Endodermal cell (in vitro differentiated cells): ENCODE measurements around the gene CACTIN. TPM values are rescaled to one million over a fixed set of nuclear protein-coding genes. Genes with fewer than 3 reads are reported as not detected.

Source experiments
- DNase-seq: peaks from one replicate; pipeline ENCODE4 v3.0.0-alpha.2; 2017
- H3K27ac ChIP-seq: 2 replicates; pipeline ENCODE4 v1.5.1; 2013; ENCODE audit warnings: mild to moderate bottlenecking, low read depth, low read length, moderate library complexity
- H3K27me3 ChIP-seq: 2 replicates; pipeline ENCODE4 v1.6.1; 2013; ENCODE audit warnings: mild to moderate bottlenecking, low read length, moderate library complexity; ENCODE audit not compliant: insufficient read depth, control insufficient read depth, poor library complexity, severe bottlenecking
- H3K36me3 ChIP-seq: 2 replicates; pipeline ENCODE4 v1.7.0; 2013; ENCODE audit warnings: mild to moderate bottlenecking, low read length, moderate library complexity; ENCODE audit not compliant: control insufficient read depth, insufficient read depth
- H3K4me1 ChIP-seq: one replicate; pipeline ENCODE4 v1.7.0; 2013; ENCODE audit warnings: low read length; ENCODE audit not compliant: control insufficient read depth, insufficient read depth
- H3K4me3 ChIP-seq: 2 replicates; pipeline ENCODE4 v1.5.1; 2013; ENCODE audit warnings: mild to moderate bottlenecking, low read length, moderate library complexity
- H3K9ac ChIP-seq: 2 replicates; pipeline ENCODE4 v1.6.1; 2013; ENCODE audit warnings: mild to moderate bottlenecking, low read length, moderate library complexity; ENCODE audit not compliant: poor library complexity, severe bottlenecking; ENCODE audit errors: extremely low read depth
- H3K9me3 ChIP-seq: 2 replicates; pipeline ENCODE4 v1.6.1; 2013; ENCODE audit warnings: mild to moderate bottlenecking, low read length, moderate library complexity; ENCODE audit not compliant: control insufficient read depth
- H3K27ac Mint-ChIP-seq: 2 replicates; pipeline ENCODE4 v1.8.0; 2020; ENCODE audit warnings: mixed read lengths
- H3K27me3 Mint-ChIP-seq: 2 replicates; pipeline ENCODE4 v1.8.0; 2021; ENCODE audit warnings: mild to moderate bottlenecking, mixed read lengths; ENCODE audit not compliant: insufficient read depth
- H3K36me3 Mint-ChIP-seq: 2 replicates; pipeline ENCODE4 v1.8.0; 2020; ENCODE audit warnings: low read depth, mixed read lengths
- H3K4me1 Mint-ChIP-seq: 2 replicates; pipeline ENCODE4 v1.8.0; 2020; ENCODE audit warnings: mixed read lengths
- H3K4me3 Mint-ChIP-seq: 2 replicates; pipeline ENCODE4 v1.8.0; 2020; ENCODE audit warnings: mild to moderate bottlenecking, moderate library complexity, mixed read lengths
- H3K9me3 Mint-ChIP-seq: 2 replicates; pipeline ENCODE4 v1.8.0; 2020; ENCODE audit warnings: mild to moderate bottlenecking, mixed read lengths
- WGBS, 2 experiments: methylation state at CpG; one replicate each; pipeline versions ENCODE4 v1.1.5 to v1.1.7; 2013; ENCODE audit warnings: missing lambda C conversion rate in 2 of 2, mixed read lengths in 1 of 2; ENCODE audit not compliant: insufficient coverage in 1 of 2, insufficient read length in 1 of 2; 5-methylcytosine and 5-hydroxymethylcytosine counted together
- total RNA-seq, 2 donors: library from RNA; stranded (reverse); fragmentation: NEBNext Ultra II Directional in 1 of 2; extraction: Animal tissue kit (Norgen Biotek cat#: 25700) in 1 of 2; gene quantifications; 2 replicates in 1 of 2; 3 replicates in 1 of 2; pipeline ENCODE4 v1.2.1, GENCODE V29; 2021
- TF ChIP-seq, protein P1 (sequence below): fragments of 200-600 bp; sonication (generic); conservative IDR thresholded peaks from 2 replicates; pipeline ENCODE4 v1.5.0; 2021; ENCODE audit warnings: antibody characterized with exemption, mild to moderate bottlenecking

CACTIN gene
- total RNA-seq, 2 donors from 2014 or later: 31.5 to 33.5 TPM

DNA sequence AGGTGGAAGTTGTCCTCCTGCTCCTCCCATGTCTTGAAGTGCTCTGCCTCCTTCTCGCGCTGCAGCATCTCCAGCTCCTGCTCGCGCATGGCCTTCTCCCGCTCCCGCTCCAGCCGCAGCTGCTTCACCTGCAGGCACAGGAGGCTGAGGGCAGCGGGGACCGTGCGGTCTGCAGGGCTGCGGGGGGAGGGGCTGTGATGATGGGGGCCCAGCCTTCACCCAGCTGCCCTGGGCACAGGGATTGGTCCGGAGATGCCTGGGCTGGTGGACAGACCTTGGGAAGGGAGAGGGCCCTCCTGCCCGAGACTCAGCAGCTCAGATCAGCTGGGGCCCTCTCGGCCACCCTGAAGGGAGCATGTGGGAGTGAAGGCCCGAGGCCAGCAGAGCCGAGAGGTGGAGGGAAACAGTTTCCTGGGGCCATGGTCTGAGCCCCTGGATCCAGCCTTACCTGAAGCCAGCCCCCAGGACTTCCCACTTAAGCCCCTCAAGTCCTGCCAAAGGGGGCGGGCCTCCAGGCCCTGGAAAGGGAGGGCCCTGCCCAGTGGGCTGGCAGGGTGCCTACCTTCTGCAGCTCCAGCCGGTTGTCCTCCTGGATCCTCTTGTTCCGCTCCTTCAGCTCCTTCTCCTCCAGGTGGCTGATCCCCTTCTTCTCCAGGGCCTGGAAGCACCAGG lies 6.3 kb downstream of the CACTIN start:
- H3K9me3 ChIP-seq: no peaks in the 10 kb centered on the region
- 91 to 96% methylated on average over 10 to 19 of the region's 19 CpGs for WGBS, 2 experiments

DNA sequence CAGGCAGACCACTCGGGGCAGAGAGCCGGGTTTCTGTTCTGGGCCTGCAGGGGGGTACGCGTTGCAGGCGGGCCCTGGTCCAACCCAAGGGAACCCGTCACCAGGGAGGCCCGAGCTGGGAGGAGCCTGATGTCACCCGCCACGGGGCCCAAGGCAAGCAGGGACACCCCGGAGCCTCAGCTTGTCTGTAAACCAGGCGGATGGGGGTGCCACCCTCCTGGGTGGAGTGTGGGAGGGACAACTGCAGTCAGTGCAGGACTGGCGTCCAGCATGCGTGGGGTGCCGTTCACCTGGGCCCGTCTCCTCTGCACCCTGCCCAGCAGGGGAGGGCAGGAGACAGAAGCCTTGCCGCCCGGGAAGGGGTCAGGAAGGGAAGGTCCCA lies 7.0 kb downstream of the CACTIN start:
- TF ChIP-seq, protein P1, sequence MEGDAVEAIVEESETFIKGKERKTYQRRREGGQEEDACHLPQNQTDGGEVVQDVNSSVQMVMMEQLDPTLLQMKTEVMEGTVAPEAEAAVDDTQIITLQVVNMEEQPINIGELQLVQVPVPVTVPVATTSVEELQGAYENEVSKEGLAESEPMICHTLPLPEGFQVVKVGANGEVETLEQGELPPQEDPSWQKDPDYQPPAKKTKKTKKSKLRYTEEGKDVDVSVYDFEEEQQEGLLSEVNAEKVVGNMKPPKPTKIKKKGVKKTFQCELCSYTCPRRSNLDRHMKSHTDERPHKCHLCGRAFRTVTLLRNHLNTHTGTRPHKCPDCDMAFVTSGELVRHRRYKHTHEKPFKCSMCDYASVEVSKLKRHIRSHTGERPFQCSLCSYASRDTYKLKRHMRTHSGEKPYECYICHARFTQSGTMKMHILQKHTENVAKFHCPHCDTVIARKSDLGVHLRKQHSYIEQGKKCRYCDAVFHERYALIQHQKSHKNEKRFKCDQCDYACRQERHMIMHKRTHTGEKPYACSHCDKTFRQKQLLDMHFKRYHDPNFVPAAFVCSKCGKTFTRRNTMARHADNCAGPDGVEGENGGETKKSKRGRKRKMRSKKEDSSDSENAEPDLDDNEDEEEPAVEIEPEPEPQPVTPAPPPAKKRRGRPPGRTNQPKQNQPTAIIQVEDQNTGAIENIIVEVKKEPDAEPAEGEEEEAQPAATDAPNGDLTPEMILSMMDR: no peak
- DNase-seq: no peak
- Histone ChIP-seq H3K9ac (no peak overlapping the region), H3K27me3 (no peaks in the 10 kb centered on the region), H3K4me1 (no peaks in the 10 kb centered on the region), H3K36me3 (peaks cover 15% of the 10 kb centered on the region), H3K9me3 (no peaks in the 10 kb centered on the region), H3K27ac (no peak overlapping the region), H3K4me3 (no peak overlapping the region)
- Mint-ChIP-seq H3K9me3 (no peaks in the 10 kb centered on the region), H3K27me3 (no peaks in the 10 kb centered on the region), H3K27ac (no peak overlapping the region), H3K4me1 (no peaks in the 10 kb centered on the region), H3K36me3 (peaks cover 19% of the 10 kb centered on the region), H3K4me3 (no peak overlapping the region)
- 96 to 97% methylated on average over 9 to 17 of the region's 17 CpGs for WGBS, 2 experiments

More for the DNA sequence above, 6.3 kb downstream of the CACTIN start:
- Histone ChIP-seq H3K27ac (no peak overlapping the region), H3K9ac (no peak overlapping the region), H3K27me3 (no peaks in the 10 kb centered on the region), H3K4me3 (no peak overlapping the region), H3K4me1 (peaks cover 2% of the 10 kb centered on the region), H3K36me3 (peaks cover 15% of the 10 kb centered on the region)
- Mint-ChIP-seq H3K36me3 (peaks cover 19% of the 10 kb centered on the region), H3K27ac (no peak overlapping the region), H3K27me3 (no peaks in the 10 kb centered on the region), H3K4me3 (no peak overlapping the region), H3K9me3 (no peaks in the 10 kb centered on the region), H3K4me1 (no peaks in the 10 kb centered on the region)
- TF ChIP-seq, protein P1: no peak
- DNase-seq: no peak

DNA sequence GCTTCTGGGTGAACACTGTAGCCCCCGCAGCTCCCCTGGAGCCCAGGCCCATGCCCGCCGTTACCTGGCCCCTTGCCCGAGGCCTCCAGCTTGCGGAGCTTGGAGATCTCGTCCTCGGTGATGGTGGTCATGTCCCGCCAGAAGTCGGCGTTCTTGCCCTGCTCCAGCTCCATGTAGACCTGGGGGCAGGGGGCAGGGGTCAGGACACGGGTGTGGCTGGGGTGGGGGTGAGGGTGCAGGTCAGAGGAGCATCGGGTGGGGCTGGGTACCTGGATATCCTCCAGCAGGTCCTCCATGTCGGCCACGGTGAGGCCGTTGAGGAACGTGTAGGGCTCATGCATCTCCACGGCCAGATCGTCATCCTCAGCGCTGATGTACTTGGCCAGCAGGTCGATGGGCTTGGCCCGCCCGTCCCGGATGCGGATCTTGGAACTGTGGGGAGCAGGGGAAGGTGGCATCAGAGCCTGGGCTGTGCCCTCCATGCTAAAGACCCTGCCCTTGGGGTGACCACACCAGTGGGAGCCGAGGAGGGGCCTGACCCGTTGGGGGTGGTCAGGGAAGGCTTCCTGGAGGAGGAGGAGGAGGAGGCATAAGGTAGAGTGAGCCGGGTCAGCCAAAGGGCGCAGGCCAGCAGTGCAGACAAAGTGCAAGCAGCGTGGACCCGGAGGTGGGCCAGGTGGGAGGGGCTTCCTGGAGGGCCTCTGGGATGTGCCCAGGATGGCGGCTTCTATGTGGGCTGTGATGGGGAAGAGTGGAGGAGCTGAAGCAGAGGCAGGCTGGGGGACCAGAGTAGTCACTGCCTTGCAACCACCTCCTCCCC lies 7.6 kb downstream of the CACTIN start:
- H3K27ac Mint-ChIP-seq: no peak overlapping the region
- no peaks in the 10 kb centered on the region for H3K27me3 Mint-ChIP-seq
- Histone ChIP-seq H3K27me3 (no peaks in the 10 kb centered on the region), H3K27ac (no peak overlapping the region), H3K9me3 (no peaks in the 10 kb centered on the region), H3K4me3 (no peak overlapping the region), H3K4me1 (no peaks in the 10 kb centered on the region), H3K9ac (no peak overlapping the region), H3K36me3 (peaks cover 15% of the 10 kb centered on the region)
- peaks cover 16% of the 10 kb centered on the region for H3K36me3 Mint-ChIP-seq
- H3K4me1 Mint-ChIP-seq: no peaks in the 10 kb centered on the region
- WGBS, 2 experiments: 93 to 96% methylated on average over 18 to 31 of the region's 31 CpGs
- TF ChIP-seq, protein P1: peak; percentile 4
- no peak for DNase-seq
- H3K4me3 Mint-ChIP-seq: no peak overlapping the region
- no peaks in the 10 kb centered on the region for H3K9me3 Mint-ChIP-seq
